GM21619 (cell line): ENCODE results near the gene HSPA8.
A peak's percentile ranks its signal among the peaks of the same experiment; 100 is the strongest.
"Not testable (repeated sequence)": the region's sequence is repeated elsewhere in the genome, so short reads cannot be mapped to it uniquely, and the experiment has no call there.

Source experiments
- ATAC-seq: cut with Tn5 transposase; IDR thresholded peaks from one replicate; pipeline ENCODE4 v1.9.1; 2021; ENCODE audit not compliant: unreplicated experiment

The HSPA8 gene

DNA sequence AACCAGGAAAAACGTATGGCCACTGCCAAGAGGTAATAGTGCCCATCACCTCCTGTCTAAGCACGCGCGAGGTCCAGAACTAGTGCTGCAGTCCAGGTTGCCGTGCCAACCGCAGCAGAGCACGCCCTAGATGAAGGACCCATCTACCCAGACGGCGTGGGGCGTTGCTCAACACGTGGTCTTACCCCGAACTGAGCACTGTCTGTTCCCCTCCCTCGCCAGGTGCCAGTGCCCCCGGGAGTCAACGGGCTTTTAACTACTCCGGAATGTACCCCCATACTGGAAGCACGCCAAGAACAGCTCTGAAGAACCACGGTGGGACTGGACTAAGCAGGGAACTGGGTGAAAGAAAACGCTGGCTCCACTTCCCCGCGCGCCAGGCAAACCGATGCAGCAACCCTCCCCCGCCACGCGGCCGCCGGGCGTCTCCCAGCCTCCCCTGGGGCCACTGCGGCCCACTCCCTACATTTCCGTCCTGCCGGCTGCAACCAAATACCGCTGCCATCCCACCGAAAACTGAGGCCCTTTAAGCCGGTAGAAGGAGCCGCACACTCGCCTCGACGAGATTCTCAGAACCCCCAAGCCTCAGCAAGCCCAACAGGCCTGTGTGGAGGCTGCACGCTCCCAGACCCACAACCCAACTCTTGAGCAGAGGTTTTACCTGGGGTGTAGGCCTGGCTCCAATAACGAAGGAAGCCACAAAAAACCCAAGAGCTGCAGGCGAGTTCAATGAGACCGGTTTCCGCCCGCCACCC is at the start of gene HSPA8:
Gene HSPA8, minus strand, starts transcription at position 734 of the 755 bp plus-strand sequence. CDS start 812 bp downstream, outside the sequence.
- peak; percentile 12 for ATAC-seq

GRCh38 chr11:123111465-123111864 is 49.5 kb upstream of the HSPA8 start:
- ATAC-seq: no peak

- no peak for ATAC-seq
Observed at GRCh38 chr11:123110397-123110796, 48.5 kb upstream of the HSPA8 start.

DNA sequence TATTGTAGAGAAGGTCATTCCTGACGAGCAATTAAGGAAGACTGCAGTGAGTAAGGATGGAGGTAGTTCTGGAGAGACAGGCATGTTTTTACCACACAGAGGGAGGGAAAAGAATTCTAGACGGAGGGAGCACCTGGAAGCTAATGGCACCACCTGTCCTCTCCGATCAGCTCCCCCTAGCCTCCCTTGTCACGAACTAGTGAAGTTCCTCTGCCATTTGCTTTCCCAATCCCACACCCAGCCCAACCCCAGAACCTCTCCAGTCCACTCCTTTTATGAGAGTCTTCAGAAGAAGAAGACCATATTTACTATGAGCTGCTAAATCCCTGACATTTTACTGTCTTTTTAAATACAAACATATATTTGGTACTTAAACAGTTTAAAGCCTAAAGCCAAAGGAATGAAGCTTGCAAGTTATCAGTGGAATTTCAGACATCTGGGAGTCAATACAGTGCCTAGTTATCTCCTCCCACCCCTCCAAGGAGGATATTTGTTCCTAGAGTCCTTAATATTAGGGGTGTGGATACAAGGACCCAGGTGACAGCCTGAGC is 46.1 kb upstream of the HSPA8 start:
- no peak for ATAC-seq

DNA sequence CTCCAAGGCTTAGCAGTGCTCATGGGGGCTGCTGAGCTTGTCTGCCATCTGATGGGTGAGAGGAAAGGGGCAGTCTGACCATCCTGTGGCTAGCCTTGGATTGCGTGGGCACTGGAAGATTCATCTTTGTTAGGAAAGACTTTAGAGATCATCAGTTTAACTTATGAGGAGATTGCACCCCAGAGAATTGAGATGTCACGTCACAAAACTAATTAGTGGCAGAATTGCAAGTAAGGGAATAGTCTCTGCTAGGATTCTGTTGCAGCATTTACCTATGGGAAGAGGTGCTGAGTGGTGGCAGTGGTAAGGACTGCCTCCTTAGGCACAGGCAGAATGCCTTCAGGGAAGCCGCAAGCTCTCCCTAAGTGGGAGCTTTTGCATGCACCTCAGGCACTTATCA is 42.8 kb upstream of the HSPA8 start:
- ATAC-seq: no peak

- no peak for ATAC-seq
Observed at GRCh38 chr11:123103326-123103980, 41.5 kb upstream of the HSPA8 start.

GRCh38 chr11:123100379-123101085 is 38.6 kb upstream of the HSPA8 start:
- ATAC-seq: no peak

GRCh38 chr11:123098990-123099389 is 37.1 kb upstream of the HSPA8 start:
- no peak for ATAC-seq

- no peak for ATAC-seq
Observed at GRCh38 chr11:123093739-123094138, 31.8 kb upstream of the HSPA8 start.

DNA sequence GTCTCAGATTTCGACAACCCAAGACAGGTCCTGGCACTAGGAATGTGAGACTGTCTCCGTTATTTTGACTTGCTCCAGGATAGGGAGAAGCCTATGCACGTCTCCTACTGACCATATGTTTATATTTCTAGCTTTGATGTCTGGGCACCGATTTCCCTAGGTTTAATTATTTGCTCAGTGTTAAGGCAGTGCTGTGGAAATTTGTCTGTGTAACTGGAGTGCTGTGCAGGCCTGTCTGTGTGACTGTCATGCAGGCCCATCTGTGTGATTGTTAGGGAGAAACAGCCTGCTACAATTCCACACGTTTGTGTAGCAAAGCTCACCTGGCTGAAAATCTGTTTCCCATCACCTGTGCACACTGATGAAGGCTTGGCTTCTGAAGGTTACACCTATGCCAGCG is 29.6 kb upstream of the HSPA8 start:
- no peak for ATAC-seq

DNA sequence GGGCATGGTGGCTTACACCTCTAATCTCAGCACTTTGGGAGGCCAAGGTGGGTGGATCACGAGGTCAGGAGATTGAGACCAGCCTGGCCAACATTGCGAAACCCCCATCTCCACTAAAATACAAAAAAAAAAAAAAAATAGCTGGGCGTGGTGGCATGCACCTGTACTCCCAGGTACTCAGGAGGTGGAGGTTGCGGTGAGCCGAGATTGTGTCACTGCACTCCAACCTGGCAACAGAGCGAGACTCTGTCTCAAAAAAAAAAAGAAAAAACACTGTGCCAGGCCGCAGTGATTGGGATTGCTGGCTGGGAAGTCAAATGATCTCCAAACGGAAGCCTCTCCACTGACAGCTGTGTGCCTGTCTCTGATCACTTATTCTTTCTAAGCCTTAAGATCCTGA is 28.2 kb upstream of the HSPA8 start:
- ATAC-seq: not testable (repeated sequence)

DNA sequence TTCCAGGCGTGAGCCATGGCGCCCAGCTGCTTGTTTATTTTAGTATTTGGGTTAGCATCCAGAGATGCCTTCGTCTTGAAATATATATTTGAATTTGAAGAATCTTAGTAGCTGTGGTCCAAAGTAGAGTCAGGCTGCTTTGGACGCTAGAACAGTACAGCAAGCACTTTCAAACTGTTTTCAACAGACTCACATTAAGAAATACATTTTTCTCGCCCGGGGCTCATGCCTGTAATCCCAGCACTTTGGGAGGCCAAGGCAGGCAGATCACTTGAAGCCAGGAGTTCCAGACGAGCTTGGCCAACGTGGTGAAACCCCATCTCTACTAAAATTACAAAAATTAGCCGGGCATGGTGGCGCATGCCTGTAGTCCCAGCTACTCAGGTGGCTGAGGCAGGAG is 27.0 kb upstream of the HSPA8 start:
- not testable (repeated sequence) for ATAC-seq

- peak; percentile 95 for ATAC-seq
Observed at GRCh38 chr11:123087657-123088056, 25.7 kb upstream of the HSPA8 start.

DNA sequence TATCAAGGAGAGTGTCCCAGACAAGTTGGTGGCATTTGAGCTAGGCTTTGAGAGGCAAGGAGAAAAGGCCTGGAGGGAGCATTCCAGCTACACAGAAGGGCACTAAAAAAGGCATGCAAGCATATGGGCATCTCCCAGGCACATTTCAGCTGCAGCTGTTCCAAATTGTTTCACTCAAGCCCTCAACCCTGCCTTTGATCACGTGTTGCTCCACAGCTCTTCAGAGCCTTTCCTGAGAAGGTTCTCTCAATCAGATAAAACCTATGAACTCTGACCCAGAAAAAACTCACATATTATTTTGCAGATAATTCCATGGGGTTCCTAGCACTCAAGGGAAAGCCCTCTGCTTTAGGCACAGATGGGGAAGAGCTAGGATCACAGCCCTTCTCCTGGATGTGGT is 24.4 kb upstream of the HSPA8 start:
- ATAC-seq: no peak

GRCh38 chr11:123085497-123085896 is 23.6 kb upstream of the HSPA8 start:
- ATAC-seq: no peak

DNA sequence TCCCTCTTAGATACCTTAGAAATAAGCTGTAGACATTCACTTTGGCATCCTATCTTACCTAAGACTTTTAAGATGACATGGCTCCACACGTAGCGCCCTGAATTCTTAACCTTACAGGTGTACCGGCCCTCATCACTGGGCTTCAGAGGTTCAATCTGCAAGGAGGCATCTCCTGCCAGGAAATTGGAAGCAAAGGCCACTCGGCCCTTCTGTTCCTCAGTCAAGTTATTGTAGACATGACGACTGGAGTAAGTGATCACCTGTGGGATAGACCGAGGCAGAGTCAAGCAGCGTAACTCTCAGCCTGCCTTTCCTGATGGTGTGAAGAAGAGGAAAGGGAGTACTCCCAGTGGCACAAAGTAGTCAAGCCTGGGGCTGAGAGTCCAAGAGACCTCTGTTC is 22.5 kb upstream of the HSPA8 start:
- no peak for ATAC-seq

- ATAC-seq: no peak
Observed at GRCh38 chr11:123083623-123084029, 21.7 kb upstream of the HSPA8 start.

DNA sequence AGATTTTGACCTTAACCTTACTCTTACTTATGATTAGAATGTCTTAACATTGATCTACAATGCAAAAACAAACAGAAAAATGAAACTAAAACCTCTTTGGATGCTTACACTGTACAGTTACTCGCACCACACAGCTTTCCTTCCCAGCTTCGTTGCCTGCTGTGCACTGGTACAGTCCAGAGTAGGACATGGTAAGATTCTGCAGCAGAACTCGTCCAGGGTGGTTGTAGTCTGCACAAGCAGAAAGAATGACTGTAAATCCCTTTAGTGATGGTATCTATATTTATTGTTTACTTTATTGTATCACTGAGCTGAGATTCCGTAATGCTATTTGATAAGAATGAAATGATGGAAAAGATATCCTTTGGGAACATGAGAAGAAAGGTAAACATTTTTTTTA is 21.0 kb upstream of the HSPA8 start:
- no peak for ATAC-seq

GRCh38 chr11:123080015-123080414 is 18.1 kb upstream of the HSPA8 start:
- ATAC-seq: no peak

GRCh38 chr11:123076484-123076883 is 14.5 kb upstream of the HSPA8 start:
- no peak for ATAC-seq

- no peak for ATAC-seq
Observed at GRCh38 chr11:123073343-123074057, 11.6 kb upstream of the HSPA8 start.
